IPS-18c (cell line): Measurements from ENCODE around the gene SLIT3.

ENCODE experiments used
- H3K4me3 ChIP-seq: 2 replicates; pipeline ENCODE4 v1.7.0; 2013; ENCODE audit warnings: low read depth, mild to moderate bottlenecking, low read length, moderate library complexity; ENCODE audit not compliant: insufficient read depth
- H3K9me3 ChIP-seq: one replicate; pipeline ENCODE4 v1.6.1; 2013; ENCODE audit warnings: mild to moderate bottlenecking, low read length, moderate library complexity; ENCODE audit not compliant: control insufficient read depth, insufficient read depth

The SLIT3 gene

DNA sequence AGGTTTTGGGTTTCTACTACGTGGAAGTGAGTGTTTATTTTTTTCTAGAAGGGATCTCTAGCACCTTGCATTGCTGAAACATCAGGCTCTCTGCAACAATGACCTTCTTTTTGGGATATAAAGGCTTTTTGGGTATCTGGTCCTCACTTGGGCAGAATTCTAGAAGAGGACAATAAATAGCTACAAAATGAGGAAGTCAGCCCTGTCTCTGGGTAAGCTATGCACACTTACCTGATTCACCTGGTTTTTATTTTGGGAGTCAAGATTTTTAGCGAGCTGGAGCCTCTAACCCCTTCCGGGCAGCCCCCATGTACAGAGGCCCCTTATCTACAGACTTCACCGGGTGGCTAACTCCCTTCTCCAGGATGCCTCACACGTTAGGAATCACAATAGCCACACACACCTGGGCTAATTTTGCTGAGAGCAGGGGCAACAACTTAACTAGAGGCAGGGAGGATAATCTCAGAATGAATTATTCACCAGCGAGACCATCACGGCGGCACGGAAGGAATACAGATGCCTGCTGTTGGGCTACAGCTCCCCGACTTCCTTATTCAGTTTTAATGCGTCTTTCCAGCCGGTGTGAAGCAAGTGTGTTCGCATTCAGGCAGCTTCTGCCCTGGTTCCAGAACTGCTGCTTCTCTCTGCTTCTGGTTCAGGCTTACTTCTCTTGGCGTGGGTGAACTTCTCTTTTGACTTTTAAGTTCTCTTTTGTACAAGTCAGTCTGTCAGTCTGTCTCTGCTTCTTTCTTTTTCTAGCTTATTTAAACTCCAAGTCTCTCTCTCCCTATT, 380.7 kb downstream of the SLIT3 start:
- Histone ChIP-seq H3K4me3 (no peak overlapping the region), H3K9me3 (no peaks in the 10 kb centered on the region)

DNA sequence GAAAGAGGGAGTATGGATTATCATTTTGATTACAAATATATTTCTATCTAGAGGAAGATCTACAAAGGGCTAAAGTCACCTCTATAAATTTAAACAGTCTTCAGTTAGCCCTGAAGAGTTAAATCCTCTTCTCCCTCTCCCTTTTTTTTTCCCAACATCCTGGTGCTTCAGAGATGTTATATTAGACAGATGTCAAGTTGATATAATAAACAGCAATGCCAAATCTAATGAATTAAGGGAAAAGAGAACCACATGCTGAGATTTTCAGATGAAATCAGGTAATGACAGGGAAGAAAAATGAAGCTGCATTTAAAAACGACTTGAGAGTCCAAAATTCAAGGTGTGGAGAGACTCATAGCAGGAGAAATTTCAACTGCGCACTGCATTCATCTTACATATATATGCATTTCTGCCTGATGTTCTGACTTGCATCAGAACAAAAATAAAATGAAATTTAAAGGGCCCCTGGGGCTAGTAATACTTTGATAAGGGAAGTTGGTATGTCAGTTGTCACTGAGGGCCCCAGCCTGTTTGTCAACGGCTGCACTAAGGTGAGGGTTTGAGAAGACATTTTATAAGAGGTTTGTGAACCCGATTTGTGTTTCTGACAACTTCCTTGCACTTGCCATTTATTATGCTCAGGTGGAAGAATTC, 382.9 kb downstream of the SLIT3 start:
- Histone ChIP-seq H3K4me3 (no peak overlapping the region), H3K9me3 (no peaks in the 10 kb centered on the region)

DNA sequence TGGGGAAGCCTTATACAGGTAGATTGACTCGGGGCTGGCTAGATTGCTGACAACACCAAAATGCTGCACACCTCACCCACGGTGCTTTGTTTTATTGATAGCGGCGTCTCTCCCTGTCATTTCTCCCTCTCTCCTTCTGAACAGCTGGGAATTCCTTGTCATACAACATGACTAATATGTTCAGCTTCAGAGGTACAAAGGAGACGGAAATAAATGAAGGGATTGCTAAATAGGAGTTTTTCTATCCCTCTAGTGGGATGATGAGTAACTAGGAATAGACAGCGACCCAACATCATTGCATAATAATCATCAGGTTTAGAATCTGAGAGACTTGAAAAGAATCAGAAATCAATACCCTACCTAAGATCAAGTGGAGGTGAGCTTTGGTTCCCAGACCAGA, 384.1 kb downstream of the SLIT3 start:
- no peak overlapping the region for H3K4me3 ChIP-seq
- no peaks in the 10 kb centered on the region for H3K9me3 ChIP-seq

DNA sequence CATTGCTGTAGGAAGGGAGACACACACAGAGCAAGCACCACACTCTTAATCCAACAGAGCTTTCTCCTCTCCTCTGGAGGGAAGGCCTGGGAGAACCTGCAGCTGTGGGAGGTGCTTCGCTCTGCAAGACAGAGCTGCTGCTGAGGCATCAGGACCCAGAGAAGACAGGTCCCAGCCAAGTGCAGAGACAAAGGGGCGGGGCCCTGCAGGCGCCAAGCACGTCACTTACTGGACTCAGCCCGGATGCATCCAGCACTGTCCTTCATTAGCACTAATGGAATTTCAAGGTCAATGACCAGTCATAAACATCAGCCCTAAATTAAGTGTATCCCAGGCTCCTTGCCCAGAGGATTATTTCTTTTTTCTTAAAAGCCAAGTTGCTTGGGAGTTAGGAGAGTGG, 384.7 kb downstream of the SLIT3 start:
- no peaks in the 10 kb centered on the region for H3K9me3 ChIP-seq
- H3K4me3 ChIP-seq, result no peak overlapping the region

DNA sequence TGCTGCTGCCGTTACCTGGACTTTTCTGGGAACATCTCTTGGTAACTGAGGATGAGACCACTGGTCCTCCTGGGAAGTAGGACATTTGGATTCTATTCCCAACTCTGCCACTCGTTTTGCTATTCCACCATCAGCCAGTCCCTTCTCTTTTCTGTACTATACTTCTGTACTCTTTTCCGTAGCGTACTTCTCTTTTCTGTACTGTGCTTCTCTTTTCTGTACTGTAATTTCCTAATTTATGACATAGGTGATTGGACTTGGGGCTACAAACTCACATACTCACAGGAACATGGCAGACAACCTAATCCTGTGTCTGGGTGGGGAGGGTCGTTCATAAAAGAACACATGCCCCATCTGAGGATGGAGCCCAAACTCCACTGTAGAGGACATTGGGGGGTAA, 386.4 kb downstream of the SLIT3 start:
- Histone ChIP-seq H3K9me3 (no peaks in the 10 kb centered on the region), H3K4me3 (no peak overlapping the region)

DNA sequence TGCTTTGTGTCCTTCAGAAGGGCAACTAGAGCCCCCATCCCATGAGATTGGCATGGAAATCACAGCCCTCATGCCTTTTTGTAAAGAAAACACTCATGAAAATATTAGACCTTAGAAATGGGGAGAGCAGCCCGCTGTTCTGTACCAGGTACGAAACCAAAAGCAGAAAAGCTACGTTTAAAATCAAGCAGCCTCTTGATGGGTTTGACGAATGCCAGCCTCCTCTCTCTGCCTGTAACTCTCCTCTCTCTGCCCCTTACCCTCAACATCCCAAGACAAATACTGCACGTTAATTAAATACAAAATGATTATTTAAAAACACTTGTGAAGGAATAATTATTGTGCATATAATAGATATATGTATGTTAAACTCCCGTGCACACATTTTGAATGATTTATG, 390.1 kb downstream of the SLIT3 start:
- Histone ChIP-seq H3K4me3 (no peak overlapping the region), H3K9me3 (no peaks in the 10 kb centered on the region)

DNA sequence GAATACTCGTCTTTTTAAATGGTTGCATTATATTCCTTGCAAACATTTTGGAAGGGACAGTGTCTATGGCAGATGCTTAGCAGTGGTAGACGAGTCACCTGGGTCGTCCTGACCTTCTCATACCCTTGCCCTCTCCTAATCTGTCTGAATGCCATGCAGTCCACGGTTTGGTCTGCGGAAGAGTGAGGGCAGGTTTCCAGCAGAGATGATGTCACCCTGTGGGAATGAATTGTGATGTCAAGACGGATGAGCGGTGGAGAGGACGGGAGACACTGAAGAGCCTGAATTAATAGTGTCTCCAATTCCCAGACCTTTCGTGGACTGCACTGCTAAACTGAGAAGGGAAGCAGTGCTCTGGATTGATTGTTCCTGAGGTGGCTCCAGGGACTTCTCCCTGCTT, 392.7 kb downstream of the SLIT3 start:
- no peak overlapping the region for H3K4me3 ChIP-seq
- H3K9me3 ChIP-seq, result no peaks in the 10 kb centered on the region

DNA sequence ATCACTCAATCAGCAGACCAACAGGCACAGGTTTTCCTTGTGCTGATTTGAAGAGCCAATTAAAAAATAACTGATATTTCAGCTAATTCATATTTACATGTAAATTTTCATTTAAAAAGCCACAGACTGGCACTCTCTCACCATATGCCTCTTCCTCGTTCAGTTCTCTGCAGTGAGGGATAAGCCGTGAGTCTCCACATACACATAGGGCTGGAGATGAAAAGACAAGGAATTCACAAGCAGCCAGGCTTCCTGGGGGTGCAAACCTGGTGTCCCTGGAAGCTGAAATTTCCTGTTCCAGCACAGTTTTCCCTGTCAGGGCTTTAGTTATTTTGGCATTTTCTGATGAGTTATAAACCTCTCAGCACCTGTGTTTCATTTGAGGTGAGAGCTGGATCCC, 397.9 kb downstream of the SLIT3 start:
- Histone ChIP-seq H3K9me3 (peaks cover 2% of the 10 kb centered on the region), H3K4me3 (no peak overlapping the region)

DNA sequence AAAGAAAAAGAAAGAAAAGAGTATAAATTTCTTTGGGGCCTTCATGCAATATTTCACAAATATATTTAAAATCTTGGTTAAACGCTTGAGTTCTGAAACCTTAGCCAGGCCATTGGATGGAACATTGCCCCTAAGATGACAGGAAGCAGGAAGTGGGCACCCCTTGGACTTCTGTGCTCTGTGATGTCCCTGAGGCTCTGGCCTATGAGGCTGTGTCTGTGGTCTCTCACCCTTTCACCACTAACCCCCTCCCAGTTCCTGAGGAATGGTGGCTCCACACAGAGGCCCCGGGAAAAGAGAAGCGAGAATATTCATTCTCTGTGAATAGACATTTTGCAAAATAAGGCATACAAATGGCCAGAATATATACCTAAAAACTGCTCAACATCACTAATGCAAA, 401.3 kb downstream of the SLIT3 start:
- H3K4me3 ChIP-seq, result no peak overlapping the region
- peaks cover 2% of the 10 kb centered on the region for H3K9me3 ChIP-seq

DNA sequence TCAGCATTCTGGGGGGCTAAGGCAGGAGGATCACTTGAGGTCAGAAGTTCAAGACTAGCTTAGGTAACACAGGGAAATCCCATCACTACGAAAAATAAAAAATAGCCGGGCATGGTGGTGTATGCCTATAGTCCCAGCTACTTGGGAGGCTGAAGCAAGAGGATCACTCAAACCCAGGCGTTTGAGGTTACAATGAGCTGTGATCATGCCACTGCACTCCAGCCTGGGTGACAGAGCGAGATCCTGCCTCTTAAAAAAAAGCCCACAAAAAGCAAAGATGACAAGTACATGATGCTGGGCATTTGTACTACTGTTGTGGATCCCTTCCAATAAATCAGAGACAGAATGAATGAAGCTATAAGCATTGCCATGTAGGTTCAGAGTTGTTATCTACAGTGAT, 401.7 kb downstream of the SLIT3 start:
- no peak overlapping the region for H3K4me3 ChIP-seq
- peaks cover 2% of the 10 kb centered on the region for H3K9me3 ChIP-seq

DNA sequence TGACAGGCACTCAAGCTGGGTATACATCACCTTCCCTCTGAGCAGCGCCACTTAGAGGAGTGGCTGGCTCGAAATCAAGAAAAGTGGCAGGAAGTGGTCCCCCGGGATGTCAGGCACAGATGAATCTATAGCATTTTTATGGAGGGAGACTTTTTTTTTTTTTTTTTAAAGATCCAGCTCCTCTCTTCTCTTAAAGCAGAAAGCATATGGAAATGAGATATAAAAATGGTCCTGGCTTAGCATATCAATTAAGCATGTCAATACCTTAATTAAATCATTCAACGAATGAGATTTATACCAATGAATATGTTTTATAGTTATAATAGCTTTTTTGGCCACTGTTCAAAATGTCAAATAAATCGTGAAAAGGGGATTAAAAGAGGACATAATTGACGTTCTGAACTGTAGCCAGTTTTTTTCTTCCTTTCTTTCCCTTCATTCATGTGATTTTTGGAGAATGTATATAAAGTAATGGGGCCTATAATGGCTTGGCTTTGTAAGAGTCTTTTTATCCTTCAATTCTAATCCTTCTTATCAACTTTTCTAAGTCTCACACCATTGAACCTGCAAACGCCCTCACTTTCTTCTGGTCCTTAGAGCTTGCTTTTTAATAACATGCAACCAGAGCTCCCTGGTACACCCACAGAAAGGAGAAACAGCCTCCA, 402.6 kb downstream of the SLIT3 start:
- Histone ChIP-seq H3K4me3 (no peak overlapping the region), H3K9me3 (peaks cover 2% of the 10 kb centered on the region)

DNA sequence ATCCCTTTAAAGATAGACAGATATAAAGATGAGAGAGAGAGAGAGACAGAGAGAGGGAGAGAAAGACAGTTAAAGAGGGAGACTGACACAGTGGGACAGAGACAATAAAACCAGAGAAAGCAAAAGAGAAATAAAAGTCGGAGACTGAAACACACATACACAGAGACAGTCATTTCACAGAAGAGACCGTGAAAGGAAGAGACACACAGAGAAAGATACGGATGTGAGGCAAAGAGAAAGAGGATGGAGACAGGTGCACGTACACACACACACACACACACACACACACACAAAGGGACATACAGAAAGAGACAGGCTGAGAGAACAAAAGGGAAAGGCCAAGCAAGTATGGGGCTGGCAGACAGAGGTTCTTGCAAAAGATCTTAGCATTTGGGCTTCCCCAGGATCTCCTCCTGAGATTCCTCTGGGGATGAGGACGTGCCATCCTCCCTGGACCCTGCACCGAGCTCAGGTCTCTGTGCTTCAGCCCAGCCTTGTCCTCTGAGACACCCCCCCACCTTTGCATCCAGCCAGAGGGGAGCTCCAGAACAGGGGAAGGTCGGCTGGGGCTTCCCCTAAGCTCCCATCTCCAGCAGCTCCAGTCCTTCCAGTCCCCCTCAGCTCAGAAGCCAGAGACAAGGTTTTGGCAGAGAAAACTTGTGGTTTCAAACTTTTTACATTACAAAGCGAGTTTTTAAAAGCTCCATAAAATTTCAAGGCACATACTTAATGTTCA, 403.4 kb downstream of the SLIT3 start:
- Histone ChIP-seq H3K9me3 (peaks cover 2% of the 10 kb centered on the region), H3K4me3 (no peak overlapping the region)

DNA sequence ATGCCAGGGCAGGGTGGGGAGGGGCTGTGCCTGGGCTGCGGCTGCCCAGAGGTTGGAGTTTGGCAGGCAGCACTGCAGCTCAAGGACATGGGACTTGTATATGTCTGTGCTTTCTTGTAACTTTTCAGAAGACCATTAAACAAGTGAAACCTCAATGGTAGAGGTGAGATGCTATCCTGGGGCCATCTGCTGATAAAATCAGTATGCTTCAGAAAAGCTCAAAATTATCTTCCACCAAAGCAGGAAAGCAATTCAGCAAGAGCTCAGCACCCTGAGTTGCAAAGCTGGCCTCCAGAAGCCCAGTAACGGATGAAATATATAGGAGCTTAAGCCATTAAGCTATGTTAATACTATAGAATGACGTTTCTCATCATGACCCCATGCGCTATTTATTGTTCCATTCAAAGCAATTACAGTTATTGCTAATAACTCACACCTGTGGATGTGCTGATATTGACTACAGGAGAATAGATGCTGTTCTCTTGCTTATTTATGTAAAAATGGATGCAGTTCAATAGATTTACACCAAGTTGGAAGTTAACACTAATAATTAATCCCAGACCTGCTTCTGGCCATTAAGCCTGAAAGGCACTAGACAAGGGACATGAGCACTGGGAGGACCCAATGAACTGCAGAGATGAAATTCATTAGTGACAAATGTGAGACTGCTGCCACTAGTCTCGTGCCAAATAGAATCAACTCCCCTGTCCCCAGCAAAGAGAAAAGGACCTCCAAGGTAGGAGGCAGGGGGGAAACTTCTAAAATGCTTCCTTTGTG, 405.5 kb downstream of the SLIT3 start:
- H3K4me3 ChIP-seq, result no peak overlapping the region

DNA sequence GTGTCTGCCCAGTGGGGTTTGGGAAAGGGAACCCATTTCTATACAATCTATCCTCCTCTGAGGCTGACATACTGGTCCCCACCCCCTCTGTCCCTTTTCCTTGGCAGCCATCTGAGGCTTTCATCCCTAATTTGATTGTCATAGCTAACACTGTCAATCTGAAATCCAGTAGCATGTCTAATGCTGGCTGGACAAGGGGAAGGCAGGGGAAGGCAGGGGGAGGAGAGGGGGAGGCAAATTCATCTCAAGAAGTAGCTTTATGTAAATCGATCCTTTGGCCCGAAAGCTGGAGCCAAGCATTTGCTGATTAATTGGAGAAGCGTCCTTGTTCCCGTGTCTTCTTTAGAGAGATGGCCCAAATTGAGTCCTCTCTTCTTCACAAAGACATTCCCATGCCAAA, 407.7 kb downstream of the SLIT3 start:
- Histone ChIP-seq H3K9me3 (no peaks in the 10 kb centered on the region), H3K4me3 (no peak overlapping the region)

More for the DNA sequence above, 405.5 kb downstream of the SLIT3 start:
- no peaks in the 10 kb centered on the region for H3K9me3 ChIP-seq

DNA sequence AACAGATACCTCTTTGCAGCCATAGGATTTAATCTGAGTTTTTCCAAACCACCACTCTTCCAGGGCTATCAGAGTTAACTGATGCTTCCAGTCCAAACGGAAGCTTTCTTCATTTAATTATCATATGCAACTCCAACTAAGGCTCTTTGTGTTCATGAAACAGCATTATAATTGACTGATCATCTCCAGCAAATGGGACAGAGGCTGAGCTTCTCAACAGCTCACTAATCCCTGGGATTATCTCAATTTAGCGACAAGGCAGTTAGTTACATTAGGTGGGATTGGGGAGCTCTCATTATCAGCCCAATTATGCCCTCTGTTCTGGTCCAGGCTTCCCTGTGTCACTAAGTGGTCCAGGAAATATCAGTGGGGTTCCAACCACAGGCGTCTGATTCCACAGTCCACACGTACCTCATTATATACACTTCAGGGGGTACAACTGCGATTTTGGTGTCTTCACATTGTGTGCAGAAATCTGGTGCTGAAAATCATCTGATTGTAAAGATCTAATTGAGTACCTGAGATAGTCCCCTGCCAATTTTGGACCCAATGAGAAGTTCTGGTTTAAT, 408.2 kb downstream of the SLIT3 start:
- Histone ChIP-seq H3K4me3 (no peak overlapping the region), H3K9me3 (no peaks in the 10 kb centered on the region)

DNA sequence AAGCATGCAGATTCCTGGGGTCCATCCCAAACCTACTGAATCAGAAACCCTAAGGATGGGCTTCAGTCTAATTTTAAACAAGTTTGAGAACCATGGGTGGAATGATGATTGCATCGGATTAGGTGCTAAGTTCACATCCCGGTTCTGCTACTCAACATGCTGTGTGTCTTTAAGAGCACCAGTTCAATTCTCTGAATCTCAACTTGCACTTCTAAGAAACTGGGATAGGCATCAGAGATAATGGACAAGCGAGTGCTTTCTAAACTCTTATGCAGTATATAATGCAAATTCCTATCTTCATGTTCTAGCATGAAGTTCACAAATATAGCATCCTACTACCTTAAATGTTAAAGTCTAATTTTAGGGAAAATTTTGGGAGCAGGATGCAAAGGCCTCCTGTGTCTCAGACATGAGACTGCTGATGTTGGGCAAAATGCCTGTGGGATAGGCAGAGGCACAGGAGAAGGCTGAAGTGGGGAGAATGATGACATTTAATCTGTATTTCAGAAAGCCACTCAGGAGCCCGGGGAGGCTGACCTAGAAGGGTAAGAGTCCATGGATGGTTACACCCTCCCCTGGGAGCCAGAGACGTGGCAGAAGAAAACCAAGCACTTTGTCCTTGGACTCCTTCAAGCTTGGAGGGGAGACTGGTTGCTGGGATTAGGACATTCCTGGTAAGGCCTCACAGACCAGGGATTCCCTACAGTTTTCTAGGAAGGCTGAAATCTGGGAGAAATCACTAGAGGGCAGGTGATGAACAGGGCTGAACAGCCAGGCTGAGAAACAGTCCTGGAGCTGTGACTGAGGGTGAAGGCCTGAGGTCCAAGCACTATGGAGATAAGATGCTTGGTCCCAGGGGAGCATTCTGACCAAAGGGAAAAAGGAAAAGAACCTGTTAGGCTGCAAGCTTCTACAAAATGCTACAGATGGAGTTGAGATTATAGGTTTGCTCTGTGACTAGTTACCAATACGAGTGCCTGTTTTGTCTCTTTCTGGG, 409.8 kb downstream of the SLIT3 start:
- Histone ChIP-seq H3K4me3 (no peak overlapping the region), H3K9me3 (peaks cover 2% of the 10 kb centered on the region)
